Osteoblast (primary cell): ENCODE data around the gene ATP2B2. TPM values are rescaled to one million over a fixed set of nuclear protein-coding genes. Genes with fewer than 3 reads are reported as not detected.

Source experiments
- DNase-seq: peaks from one replicate; pipeline ENCODE4 v3.0.0; 2011; ENCODE audit warnings: low spot score, mixed read lengths; ENCODE audit not compliant: insufficient read length; ENCODE audit errors: missing footprints
- H2AFZ ChIP-seq: 2 replicates; pipeline ENCODE4 v1.6.0; 2011; ENCODE audit warnings: mild to moderate bottlenecking, low read length
- H3K27ac ChIP-seq: 2 replicates; pipeline ENCODE4 v1.5.1; 2011; ENCODE audit warnings: mild to moderate bottlenecking, low read depth, low read length, moderate library complexity
- H3K27me3 ChIP-seq: 2 replicates; pipeline ENCODE4 v1.6.0; 2012; ENCODE audit warnings: mild to moderate bottlenecking, control low read depth, inconsistent platforms, low read length, moderate library complexity; ENCODE audit not compliant: insufficient read depth
- H3K36me3 ChIP-seq: 2 replicates; pipeline ENCODE4 v1.5.1; 2011; ENCODE audit warnings: mild to moderate bottlenecking, low read length, control low read depth, moderate library complexity; ENCODE audit not compliant: insufficient read depth
- H3K4me1 ChIP-seq: 2 replicates; pipeline ENCODE4 v1.5.1; 2011; ENCODE audit warnings: mild to moderate bottlenecking, low read length, control low read depth, moderate library complexity; ENCODE audit not compliant: insufficient read depth
- H3K4me2 ChIP-seq: 2 replicates; pipeline ENCODE4 v1.6.0; 2011; ENCODE audit warnings: mild to moderate bottlenecking, low read length; ENCODE audit not compliant: insufficient read depth
- H3K4me3 ChIP-seq: fragments of 200-600 bp; sonication (generic); 3 replicates; pipeline ENCODE4 v1.5.1; 2012; ENCODE audit warnings: mild to moderate bottlenecking, low read length, inconsistent platforms; ENCODE audit not compliant: insufficient read depth
- H3K79me2 ChIP-seq: 2 replicates; pipeline ENCODE4 v1.6.0; 2012; ENCODE audit warnings: mild to moderate bottlenecking, low read length, control low read depth, inconsistent platforms; ENCODE audit not compliant: insufficient read depth
- H3K9me3 ChIP-seq: 2 replicates; pipeline ENCODE4 v1.5.1; 2011; ENCODE audit warnings: low read depth, low read length, control low read depth
- H4K20me1 ChIP-seq: 2 replicates; pipeline ENCODE4 v1.6.0; 2012; ENCODE audit warnings: mild to moderate bottlenecking, low read length, control low read depth; ENCODE audit not compliant: insufficient read depth
- total RNA-seq: library from RNA; depleted of rRNA; stranded (reverse); fragments of >200 nt; gene quantifications from 2 replicates; pipeline ENCODE4 v1.2.3, GENCODE V29; 2012
- TF ChIP-seq, protein P1 (sequence below): IDR thresholded peaks from 2 replicates; pipeline ENCODE4 v1.5.1; 2011; ENCODE audit warnings: mild to moderate bottlenecking, low read depth, low read length, moderate library complexity; ENCODE audit errors: extremely low read depth

The ATP2B2 gene
- total RNA-seq, 1 donor: not detected

- Histone ChIP-seq H3K27me3 (peaks cover 8% of the 10 kb centered on the region), H3K4me1 (no peaks in the 10 kb centered on the region), H3K4me3 (no peak overlapping the region), H3K9me3 (no peaks in the 10 kb centered on the region), H3K4me2 (no peak overlapping the region), H3K27ac (no peak overlapping the region), H4K20me1 (no peaks in the 10 kb centered on the region), H2AFZ (no peak overlapping the region), H3K79me2 (no peaks in the 10 kb centered on the region), H3K36me3 (no peaks in the 10 kb centered on the region)
- TF ChIP-seq, protein P1, sequence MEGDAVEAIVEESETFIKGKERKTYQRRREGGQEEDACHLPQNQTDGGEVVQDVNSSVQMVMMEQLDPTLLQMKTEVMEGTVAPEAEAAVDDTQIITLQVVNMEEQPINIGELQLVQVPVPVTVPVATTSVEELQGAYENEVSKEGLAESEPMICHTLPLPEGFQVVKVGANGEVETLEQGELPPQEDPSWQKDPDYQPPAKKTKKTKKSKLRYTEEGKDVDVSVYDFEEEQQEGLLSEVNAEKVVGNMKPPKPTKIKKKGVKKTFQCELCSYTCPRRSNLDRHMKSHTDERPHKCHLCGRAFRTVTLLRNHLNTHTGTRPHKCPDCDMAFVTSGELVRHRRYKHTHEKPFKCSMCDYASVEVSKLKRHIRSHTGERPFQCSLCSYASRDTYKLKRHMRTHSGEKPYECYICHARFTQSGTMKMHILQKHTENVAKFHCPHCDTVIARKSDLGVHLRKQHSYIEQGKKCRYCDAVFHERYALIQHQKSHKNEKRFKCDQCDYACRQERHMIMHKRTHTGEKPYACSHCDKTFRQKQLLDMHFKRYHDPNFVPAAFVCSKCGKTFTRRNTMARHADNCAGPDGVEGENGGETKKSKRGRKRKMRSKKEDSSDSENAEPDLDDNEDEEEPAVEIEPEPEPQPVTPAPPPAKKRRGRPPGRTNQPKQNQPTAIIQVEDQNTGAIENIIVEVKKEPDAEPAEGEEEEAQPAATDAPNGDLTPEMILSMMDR: no peak
- peak; percentile 1 for DNase-seq
Measured at GRCh38 chr3:10487988-10488633, 17.3 kb downstream of the ATP2B2 start.

DNA sequence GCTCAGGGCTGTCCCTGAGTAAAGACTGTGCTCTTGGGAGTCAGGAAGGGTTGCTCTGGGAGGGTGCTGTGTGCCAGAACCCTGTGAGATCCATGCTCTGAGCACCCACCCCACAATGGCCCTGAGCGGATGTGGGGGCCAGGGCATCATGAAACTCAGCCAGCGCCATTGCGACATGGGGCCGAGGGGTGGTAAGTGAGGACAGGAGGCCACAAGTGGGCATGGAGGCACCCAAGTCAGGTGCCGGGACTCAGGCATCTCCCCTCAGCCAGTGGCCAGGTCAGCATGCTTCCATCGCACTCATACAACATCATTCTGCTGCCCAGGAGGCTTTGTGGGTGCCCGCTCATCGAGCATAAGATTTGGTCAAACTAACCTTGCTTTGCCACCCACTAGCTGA, 19.6 kb downstream of the ATP2B2 start:
- Histone ChIP-seq H3K9me3 (no peaks in the 10 kb centered on the region), H3K4me1 (no peaks in the 10 kb centered on the region), H3K4me2 (no peak overlapping the region), H3K27ac (no peak overlapping the region), H3K79me2 (no peaks in the 10 kb centered on the region), H2AFZ (no peak overlapping the region), H4K20me1 (no peaks in the 10 kb centered on the region), H3K36me3 (no peaks in the 10 kb centered on the region), H3K4me3 (no peak overlapping the region), H3K27me3 (no peaks in the 10 kb centered on the region)
- peak; percentile 5 for DNase-seq
- TF ChIP-seq, protein P1: no peak

GRCh38 chr3:10485380-10485779, 20.0 kb downstream of the ATP2B2 start:
- Histone ChIP-seq H4K20me1 (no peaks in the 10 kb centered on the region), H3K27ac (no peak overlapping the region), H3K36me3 (no peaks in the 10 kb centered on the region), H3K4me1 (no peaks in the 10 kb centered on the region), H3K4me3 (no peak overlapping the region), H3K4me2 (no peak overlapping the region), H2AFZ (no peak overlapping the region), H3K79me2 (no peaks in the 10 kb centered on the region), H3K9me3 (no peaks in the 10 kb centered on the region), H3K27me3 (no peaks in the 10 kb centered on the region)
- DNase-seq: peak; percentile 43
- TF ChIP-seq, protein P1: no peak

- no peak overlapping the region for H3K27ac ChIP-seq
- no peak overlapping the region for H3K4me2 ChIP-seq
- H3K79me2 ChIP-seq: no peaks in the 10 kb centered on the region
Measured at GRCh38 chr3:10484709-10485108, 20.7 kb downstream of the ATP2B2 start.

More at GRCh38 chr3:10484709-10485108, 20.7 kb downstream of the ATP2B2 start:
- H3K9me3 ChIP-seq: no peaks in the 10 kb centered on the region
- no peak overlapping the region for H3K4me3 ChIP-seq
- H3K27me3 ChIP-seq: no peaks in the 10 kb centered on the region
- no peaks in the 10 kb centered on the region for H4K20me1 ChIP-seq
- H3K4me1 ChIP-seq: no peaks in the 10 kb centered on the region
- no peak overlapping the region for H2AFZ ChIP-seq
- H3K36me3 ChIP-seq: no peaks in the 10 kb centered on the region
- TF ChIP-seq, protein P1: no peak
- DNase-seq: peak; percentile 53
